Measurements from ENCODE around the gene DIAPH2.

Gene DIAPH2

DNA sequence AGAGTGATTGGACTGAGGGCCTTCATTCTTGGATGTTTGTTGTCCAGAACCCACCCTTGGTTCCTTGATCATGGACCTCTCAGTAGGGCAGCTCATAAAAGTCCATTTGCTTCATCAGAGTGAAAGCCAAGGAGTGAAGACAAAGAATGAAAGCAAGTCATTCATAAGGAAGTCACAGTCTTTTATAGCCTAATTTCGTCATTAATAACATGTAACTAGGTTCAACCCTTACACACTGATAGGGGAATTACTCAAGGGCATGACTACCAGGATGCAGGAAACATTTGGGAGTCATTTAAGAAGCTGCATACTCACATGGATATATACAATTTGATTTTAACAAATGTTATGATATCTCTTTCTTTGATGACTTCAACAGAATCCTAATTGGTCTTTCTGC, 294.3 kb downstream of the DIAPH2 start:
- no peak for ATAC-seq
- TF ChIP-seq PPARA (CRISPR knock-in tag; IDR thresholded peaks at IDR 0.05; ENCODE audit: borderline replicate concordance) (no peak), PATZ1 (CRISPR knock-in tag; IDR thresholded peaks at IDR 0.05; ENCODE audit: borderline replicate concordance) (no peak), GLIS3 (CRISPR knock-in tag; IDR thresholded peaks at IDR 0.05) (no peak), ZNF70 (CRISPR knock-in tag; IDR thresholded peaks at IDR 0.05) (no peak), ZFP30 (CRISPR knock-in tag; IDR thresholded peaks at IDR 0.05) (no peak), ESRRG (CRISPR knock-in tag; IDR thresholded peaks at IDR 0.05) (no peak)
- TF ChIP-seq, protein P1, sequence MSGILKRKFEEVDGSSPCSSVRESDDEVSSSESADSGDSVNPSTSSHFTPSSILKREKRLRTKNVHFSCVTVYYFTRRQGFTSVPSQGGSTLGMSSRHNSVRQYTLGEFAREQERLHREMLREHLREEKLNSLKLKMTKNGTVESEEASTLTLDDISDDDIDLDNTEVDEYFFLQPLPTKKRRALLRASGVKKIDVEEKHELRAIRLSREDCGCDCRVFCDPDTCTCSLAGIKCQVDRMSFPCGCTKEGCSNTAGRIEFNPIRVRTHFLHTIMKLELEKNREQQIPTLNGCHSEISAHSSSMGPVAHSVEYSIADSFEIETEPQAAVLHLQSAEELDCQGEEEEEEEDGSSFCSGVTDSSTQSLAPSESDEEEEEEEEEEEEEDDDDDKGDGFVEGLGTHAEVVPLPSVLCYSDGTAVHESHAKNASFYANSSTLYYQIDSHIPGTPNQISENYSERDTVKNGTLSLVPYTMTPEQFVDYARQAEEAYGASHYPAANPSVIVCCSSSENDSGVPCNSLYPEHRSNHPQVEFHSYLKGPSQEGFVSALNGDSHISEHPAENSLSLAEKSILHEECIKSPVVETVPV (CRISPR knock-in tag; IDR thresholded peaks at IDR 0.05), result no peak

- no peak for ATAC-seq
- TF ChIP-seq TSHZ2 (CRISPR knock-in tag; IDR thresholded peaks at IDR 0.05) (no peak), SNAI2 (CRISPR knock-in tag; IDR thresholded peaks at IDR 0.05) (no peak), GLIS3 (CRISPR knock-in tag; IDR thresholded peaks at IDR 0.05) (no peak), CSDC2 (CRISPR knock-in tag; IDR thresholded peaks at IDR 0.05) (no peak), ISL1 (CRISPR knock-in tag; IDR thresholded peaks at IDR 0.05) (no peak), ESRRG (CRISPR knock-in tag; IDR thresholded peaks at IDR 0.05) (no peak), ZNF8 (CRISPR knock-in tag; IDR thresholded peaks at IDR 0.05) (no peak), PATZ1 (CRISPR knock-in tag; IDR thresholded peaks at IDR 0.05; ENCODE audit: borderline replicate concordance) (no peak), BACH2 (CRISPR knock-in tag; IDR thresholded peaks at IDR 0.05; ENCODE audit: borderline replicate concordance) (no peak), PPARA (CRISPR knock-in tag; IDR thresholded peaks at IDR 0.05; ENCODE audit: borderline replicate concordance) (no peak), TCF4 (CRISPR knock-in tag; IDR thresholded peaks at IDR 0.05; ENCODE audit: borderline replicate concordance) (no peak), ZFP3 (CRISPR knock-in tag; IDR thresholded peaks at IDR 0.05) (no peak), OSR1 (CRISPR knock-in tag; IDR thresholded peaks at IDR 0.05) (no peak)
- TF ChIP-seq, protein P2, sequence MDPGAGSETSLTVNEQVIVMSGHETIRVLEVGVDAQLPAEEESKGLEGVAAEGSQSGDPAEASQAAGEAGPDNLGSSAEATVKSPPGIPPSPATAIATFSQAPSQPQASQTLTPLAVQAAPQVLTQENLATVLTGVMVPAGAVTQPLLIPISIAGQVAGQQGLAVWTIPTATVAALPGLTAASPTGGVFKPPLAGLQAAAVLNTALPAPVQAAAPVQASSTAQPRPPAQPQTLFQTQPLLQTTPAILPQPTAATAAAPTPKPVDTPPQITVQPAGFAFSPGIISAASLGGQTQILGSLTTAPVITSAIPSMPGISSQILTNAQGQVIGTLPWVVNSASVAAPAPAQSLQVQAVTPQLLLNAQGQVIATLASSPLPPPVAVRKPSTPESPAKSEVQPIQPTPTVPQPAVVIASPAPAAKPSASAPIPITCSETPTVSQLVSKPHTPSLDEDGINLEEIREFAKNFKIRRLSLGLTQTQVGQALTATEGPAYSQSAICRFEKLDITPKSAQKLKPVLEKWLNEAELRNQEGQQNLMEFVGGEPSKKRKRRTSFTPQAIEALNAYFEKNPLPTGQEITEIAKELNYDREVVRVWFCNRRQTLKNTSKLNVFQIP (CRISPR knock-in tag; IDR thresholded peaks at IDR 0.05; ENCODE audit: borderline replicate concordance, low read depth), result no peak
Observed at GRCh38 chrX:96979766-96980165, 295.1 kb downstream of the DIAPH2 start.

DNA sequence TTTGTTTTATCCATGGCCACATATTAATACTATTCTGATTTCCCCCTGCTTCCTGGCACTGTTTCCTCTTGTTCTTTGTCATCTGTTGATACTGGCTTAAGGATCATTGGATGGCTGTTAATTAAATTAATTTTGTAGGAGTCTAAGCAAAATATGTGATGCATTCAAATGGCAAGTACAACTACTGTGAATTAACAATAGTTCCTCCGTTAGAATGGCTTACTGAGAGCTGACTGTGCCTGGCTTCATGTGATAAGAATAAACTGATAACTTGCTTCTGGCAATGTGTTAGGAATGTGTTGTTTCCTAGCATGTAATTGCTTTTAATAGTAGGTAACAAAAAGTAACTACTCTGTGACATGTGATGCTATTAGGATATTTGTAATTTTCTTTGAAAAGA, 297.5 kb downstream of the DIAPH2 start:
- no peak for TF ChIP-seq SNAI2 (CRISPR knock-in tag; IDR thresholded peaks at IDR 0.05)
- no peak for TF ChIP-seq RARB (CRISPR knock-in tag; IDR thresholded peaks at IDR 0.05)
- TF ChIP-seq ZC3H10 (CRISPR knock-in tag; IDR thresholded peaks at IDR 0.05), result no peak
- TF ChIP-seq ESRRG (CRISPR knock-in tag; IDR thresholded peaks at IDR 0.05), result no peak
- TF ChIP-seq CREB5 (CRISPR knock-in tag; IDR thresholded peaks at IDR 0.05; ENCODE audit: low read depth), result no peak
- TF ChIP-seq BACH2 (CRISPR knock-in tag; IDR thresholded peaks at IDR 0.05; ENCODE audit: borderline replicate concordance), result no peak
- no peak for TF ChIP-seq GLIS3 (CRISPR knock-in tag; IDR thresholded peaks at IDR 0.05)
- TF ChIP-seq ZNF565 (CRISPR knock-in tag; conservative IDR thresholded peaks at IDR 0.05; ENCODE audit: low read depth), result no peak
- TF ChIP-seq ZNF8 (CRISPR knock-in tag; IDR thresholded peaks at IDR 0.05), result no peak
- no peak for TF ChIP-seq OSR1 (CRISPR knock-in tag; IDR thresholded peaks at IDR 0.05)
- TF ChIP-seq, protein P2 (CRISPR knock-in tag; IDR thresholded peaks at IDR 0.05; ENCODE audit: borderline replicate concordance, low read depth), result no peak
- TF ChIP-seq ISL1 (CRISPR knock-in tag; IDR thresholded peaks at IDR 0.05), result no peak
- ATAC-seq, result no peak
